ENCODE results near the gene CFAP97. TPM values are rescaled to one million over a fixed set of nuclear protein-coding genes. Genes with fewer than 3 reads are reported as not detected.
"Not testable (repeated sequence)": the region's sequence is repeated elsewhere in the genome, so short reads cannot be mapped to it uniquely, and the experiment has no call there.

The CFAP97 gene
- total RNA-seq, 1 donor from 2014 or later = 38.2 TPM

- Histone ChIP-seq H3K4me1 (peaks cover 28% of the 10 kb centered on the region), H3K27me3 (no peaks in the 10 kb centered on the region), H3K9me3 (no peaks in the 10 kb centered on the region), H3K27ac (peak within 1 kb of the TSS; percentile 81), H3K4me3 (peak within 1 kb of the TSS; percentile 67), H3K36me3 (no peaks in the 10 kb centered on the region)
- peak; percentile 12 for TF ChIP-seq CTCF (IDR thresholded peaks at IDR 0.05)
- intact Hi-C loops (cut with DNase I) = no loop called here
- peak; percentile 95 for DNase-seq
- ATAC-seq = peak; percentile 98
Measured at GRCh38 chr4:185209031-185209851, 5.4 kb upstream of the CFAP97 start, which contains the start of gene SNX25. Gene SNX25, plus strand, starts transcription at chr4:185209598. Its CDS starts 229 bp downstream, at chr4:185209827.

- no peak for TF ChIP-seq CTCF (IDR thresholded peaks at IDR 0.05)
- Histone ChIP-seq H3K36me3 (no peaks in the 10 kb centered on the region), H3K27ac (no peak overlapping the region), H3K9me3 (no peaks in the 10 kb centered on the region), H3K27me3 (no peaks in the 10 kb centered on the region), H3K4me1 (peaks cover 32% of the 10 kb centered on the region), H3K4me3 (no peak overlapping the region)
- DNase-seq (no peak), ATAC-seq (no peak)
- intact Hi-C loops (cut with DNase I) = no loop called here
Measured at GRCh38 chr4:185207466-185207865, 3.7 kb upstream of the CFAP97 start.

- TF ChIP-seq CTCF (IDR thresholded peaks at IDR 0.05) = no peak
- no peaks in the 10 kb centered on the region for H3K36me3 ChIP-seq
- ATAC-seq (no peak), DNase-seq (no peak)
- H3K9me3 ChIP-seq = no peaks in the 10 kb centered on the region
- no peak overlapping the region for H3K27ac ChIP-seq
- H3K4me1 ChIP-seq = peaks cover 29% of the 10 kb centered on the region
- intact Hi-C loops (cut with DNase I) = no loop called here
- H3K27me3 ChIP-seq = no peaks in the 10 kb centered on the region
- no peak overlapping the region for H3K4me3 ChIP-seq
Measured at GRCh38 chr4:185205697-185206342, 2.0 kb upstream of the CFAP97 start.

- H3K9me3 ChIP-seq; ATAC-seq; H3K27me3 ChIP-seq; H3K4me3 ChIP-seq; intact Hi-C loops (cut with DNase I); DNase-seq; H3K36me3 ChIP-seq: not testable (repeated sequence)
- Histone ChIP-seq H3K27ac (peak overlapping the region; percentile 97), H3K4me1 (peaks cover 25% of the 10 kb centered on the region)
Measured at GRCh38 chr4:185205073-185205472, 1.3 kb upstream of the CFAP97 start.

GRCh38 chr4:185204238-185204910, 574 bp upstream of the CFAP97 start:
- intact Hi-C loops (cut with DNase I) = no loop called here
- ATAC-seq = no peak

More at GRCh38 chr4:185204238-185204910, 574 bp upstream of the CFAP97 start:
- DNase-seq = no peak
- Histone ChIP-seq H3K27me3 (no peaks in the 10 kb centered on the region), H3K4me1 (peaks cover 25% of the 10 kb centered on the region), H3K9me3 (no peaks in the 10 kb centered on the region), H3K36me3 (no peaks in the 10 kb centered on the region), H3K27ac (peak overlapping the region; percentile 97), H3K4me3 (peak overlapping the region; percentile 78)
- TF ChIP-seq CTCF (IDR thresholded peaks at IDR 0.05) = no peak
